GDM1 (cell line): ENCODE results near the gene CHD5.

Experiments
- DNase-seq: peaks from one replicate; lab custom pipeline; 2025; lab: John Stamatoyannopoulos, UW

The CHD5 gene

DNA sequence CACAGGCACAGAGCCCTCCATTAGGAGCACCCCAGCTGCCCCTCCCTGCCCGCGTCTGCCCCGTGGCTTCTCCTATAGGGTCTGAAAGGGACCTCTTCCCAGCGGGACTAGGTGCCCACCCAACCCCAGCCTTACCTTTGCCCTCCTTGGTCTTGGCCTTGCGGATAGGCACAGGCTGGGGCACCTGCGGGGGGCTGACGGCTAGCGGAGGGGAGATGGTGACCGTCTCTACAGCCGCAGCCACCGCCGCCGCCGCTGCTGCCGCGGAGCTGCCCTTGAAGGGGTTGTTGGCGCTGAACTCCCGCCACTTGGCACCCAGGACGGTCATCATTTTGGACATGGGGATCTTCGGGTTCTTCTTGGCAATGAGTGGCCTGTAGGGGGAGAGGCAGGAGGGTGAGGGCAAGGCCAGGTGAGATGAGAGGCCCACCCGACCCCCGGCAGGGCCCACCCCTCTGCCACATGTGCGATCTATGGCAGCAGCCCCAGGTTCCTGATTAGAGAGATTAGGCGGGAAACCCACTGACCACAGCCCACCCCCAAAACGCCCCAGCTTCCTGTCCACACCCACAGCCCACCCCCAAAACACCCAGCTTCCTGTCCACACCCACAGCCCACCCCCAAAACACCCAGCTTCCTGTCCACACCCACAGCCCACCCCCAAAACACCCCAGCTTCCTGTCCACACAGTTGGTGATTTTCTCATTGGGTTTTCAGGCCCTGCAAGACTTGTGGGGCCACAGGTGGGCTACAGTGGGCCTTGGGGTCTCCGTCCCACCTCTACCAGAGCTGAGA, 25.4 kb downstream of the CHD5 start:
- DNase-seq: no peak

DNA sequence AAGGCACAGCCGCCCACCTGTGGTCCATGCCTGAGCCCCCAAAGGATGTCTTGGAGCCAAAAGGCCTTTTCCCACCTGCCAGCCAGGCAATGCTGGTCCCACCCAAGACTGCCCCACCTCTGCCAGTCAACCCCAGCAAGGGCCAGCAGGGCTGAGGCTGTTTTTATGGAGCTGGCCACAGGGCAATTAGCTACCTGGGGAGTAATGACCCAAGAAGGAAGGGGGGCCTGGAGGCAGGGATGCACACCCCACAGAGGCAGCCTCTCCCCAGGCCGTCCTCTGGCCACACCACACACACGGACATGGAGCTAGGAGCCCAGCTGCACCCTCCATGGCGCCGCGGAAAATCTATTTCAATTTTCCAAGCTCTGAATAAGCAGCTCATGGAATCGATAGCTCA, 27.2 kb downstream of the CHD5 start:
- DNase-seq: no peak

DNA sequence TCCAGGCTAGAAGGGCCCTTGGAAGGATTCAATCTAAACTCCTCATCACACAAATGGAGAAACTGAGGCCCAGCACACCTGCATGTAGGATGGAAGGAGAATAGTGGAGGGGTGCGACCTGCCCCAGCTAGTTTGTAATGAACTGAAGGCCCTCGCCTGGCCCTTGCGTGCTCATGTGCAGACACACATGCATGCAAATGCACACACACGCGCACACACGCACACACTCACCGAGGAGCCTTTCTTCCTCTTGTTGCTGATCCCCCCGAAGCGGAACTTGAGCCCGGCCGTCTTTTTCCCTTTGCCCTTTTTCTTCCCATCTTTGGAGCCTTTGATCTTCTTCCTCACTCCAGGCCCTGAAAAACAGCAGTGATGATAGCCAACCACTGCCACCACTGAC, 27.9 kb downstream of the CHD5 start:
- no peak for DNase-seq

DNA sequence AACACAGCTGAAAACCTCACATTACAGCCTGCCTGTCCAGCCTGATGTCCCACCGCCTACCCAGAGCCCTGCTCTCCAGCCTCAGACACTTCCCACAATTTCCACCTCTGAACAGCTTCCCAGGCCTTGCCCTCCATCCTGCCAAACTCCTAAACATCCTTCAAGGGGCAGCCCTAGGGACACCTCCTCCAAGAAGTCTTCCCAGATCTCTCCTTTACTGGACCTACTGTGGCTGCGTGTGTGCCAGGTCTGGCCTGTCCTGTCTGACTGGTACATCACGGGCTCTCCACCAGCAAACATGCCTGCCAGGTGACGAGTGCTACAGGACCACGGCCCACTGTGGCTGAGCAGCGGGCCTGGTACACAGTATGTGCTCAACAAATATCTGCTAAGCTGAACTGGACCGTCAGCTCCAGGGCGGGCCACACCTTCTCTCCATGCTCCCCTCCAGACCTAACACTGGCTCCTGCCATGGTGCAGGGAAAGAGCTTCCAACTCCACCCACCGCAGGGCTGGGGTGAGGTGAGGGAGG, 28.8 kb downstream of the CHD5 start:
- no peak for DNase-seq

GRCh38 chr1:6150006-6150938, 29.8 kb downstream of the CHD5 start:
- DNase-seq: no peak

DNA sequence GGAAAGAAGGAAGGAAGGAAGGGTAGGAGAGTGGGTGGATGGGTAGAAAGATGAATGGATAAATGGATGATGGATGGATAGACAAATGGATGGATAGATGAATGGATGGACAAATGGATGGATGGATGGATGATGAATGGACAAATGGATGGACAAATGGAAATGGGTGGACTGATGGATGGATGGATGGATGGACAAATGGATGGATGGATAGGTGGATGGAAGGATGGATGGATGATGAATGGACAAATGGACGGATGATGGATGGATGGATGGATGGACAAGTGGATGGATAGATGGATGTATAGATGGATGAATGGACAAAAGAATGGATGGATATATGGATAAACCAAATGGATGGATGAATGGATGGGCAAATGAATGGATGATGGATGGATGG, 30.5 kb downstream of the CHD5 start:
- no peak for DNase-seq

DNA sequence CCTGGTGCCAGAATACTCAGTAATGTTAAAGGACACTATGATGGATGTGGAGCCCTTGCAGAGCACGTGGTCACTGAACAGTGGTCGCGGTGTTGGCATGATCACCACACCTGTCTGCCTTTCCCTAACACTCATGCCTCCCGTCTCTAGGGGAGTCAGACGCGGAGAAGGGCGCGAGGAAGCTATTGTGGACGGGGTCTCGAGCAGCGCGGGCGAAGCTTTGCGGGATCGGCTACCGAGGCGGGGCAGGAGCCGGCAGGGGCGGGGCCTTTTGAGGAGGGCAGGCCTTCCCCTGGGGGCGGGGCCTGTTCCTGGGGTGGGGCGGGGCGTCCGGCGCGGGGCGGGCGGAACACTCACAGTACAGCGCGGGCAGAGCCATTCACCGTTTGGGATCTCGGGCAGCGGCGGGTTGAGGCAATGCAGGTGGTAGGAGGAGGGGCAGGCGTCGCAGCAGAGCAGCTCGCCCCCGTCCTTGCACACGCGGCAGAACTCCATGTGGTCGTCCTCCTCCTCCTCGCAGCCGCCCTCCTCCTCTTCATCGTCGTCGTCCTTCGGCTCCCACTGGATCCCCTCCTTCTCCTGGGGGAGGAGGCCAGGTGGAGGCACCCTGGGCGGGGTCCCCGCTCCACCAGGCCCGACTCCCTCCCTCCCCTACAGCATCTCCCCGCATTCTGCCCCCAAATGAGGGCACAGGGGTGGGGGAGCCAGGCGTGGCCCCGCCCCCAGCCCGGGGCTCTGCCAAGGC, 31.5 kb downstream of the CHD5 start:
- no peak for DNase-seq

DNA sequence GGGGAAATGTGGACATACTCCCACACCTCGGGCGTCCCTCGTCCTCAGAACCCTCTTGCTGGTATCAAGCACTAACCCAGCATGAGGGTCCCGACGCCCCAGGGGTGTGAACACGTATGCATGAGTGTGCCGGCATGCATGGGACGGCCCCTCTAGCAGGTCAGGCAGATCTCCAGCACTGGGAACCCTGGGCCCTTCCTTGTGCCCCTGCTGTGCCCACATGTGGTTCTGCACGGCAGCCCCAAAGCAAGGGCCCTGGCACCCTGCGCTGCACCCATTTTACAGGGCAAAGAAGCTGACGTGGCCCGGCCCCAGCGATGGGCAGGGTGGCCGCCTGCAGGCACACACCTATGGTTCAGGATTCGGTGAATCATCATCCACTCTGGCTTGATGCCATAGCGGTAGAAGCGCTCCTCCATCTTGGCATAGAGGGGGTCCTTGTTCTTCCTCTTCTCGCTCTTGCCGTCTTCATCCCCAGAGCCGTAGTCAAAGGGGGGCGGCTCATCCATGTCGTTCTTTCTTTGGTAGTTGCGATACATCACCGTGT, 34.2 kb downstream of the CHD5 start:
- DNase-seq: no peak

- DNase-seq: no peak
These were observed 34.7 kb downstream of the CHD5 start for GRCh38 chr1:6145396-6145750.

DNA sequence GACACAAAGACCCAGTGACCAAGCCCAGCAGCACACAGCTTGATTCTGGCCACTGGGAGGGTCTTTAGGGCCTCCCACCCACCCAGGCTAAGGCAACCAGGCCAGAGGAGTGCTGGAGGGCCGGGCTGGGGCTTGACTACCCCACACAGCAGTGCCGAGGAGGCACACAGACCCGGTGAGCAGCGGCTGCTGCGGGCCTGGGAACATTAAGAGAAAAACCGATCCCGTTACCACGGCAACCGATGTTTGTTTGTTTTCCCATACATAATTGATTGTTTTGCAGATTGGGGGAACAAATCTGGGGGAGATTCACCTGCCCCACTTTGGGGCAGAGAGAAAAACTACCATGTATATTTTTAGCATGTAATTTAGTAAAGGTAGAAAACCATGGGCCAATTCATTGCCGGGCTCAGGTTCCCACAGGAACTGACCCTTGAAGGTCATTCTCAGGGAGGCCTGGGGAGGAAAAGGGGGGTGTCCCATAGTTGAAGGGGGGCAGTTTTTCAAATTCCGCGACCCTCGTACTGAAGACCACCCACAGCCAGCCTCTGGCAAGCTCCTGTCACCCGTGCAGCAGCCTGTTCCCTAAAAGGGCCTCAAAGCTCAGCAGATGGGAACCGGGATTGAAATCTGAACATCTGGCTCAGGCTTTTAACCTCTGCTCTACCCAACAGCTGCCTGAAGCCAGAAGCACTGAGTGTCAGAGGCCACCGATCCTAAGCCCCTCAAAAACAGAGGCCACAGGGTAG, 35.3 kb downstream of the CHD5 start:
- no peak for DNase-seq

- no peak for DNase-seq
These were observed 35.9 kb downstream of the CHD5 start for GRCh38 chr1:6144175-6144574.

DNA sequence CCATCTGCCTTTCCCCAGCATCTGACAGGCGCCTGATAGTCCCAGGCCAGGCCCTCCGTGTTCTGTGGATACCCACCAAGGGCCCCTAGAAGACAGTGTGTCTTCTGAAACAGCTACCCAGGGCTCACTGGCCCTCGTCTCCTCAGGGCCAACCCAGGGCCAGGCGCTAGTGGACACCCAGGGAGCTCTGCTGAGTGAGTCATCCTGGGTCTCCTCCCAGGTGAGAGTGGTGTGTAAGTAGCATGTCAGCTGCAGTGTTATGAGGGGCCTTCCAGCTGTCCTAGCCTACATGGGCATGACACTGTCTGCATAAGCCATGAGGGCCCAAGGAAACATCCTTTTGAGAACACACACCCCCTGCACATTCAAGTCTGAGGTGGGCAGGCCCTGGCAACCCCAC, 36.7 kb downstream of the CHD5 start:
- no peak for DNase-seq

DNA sequence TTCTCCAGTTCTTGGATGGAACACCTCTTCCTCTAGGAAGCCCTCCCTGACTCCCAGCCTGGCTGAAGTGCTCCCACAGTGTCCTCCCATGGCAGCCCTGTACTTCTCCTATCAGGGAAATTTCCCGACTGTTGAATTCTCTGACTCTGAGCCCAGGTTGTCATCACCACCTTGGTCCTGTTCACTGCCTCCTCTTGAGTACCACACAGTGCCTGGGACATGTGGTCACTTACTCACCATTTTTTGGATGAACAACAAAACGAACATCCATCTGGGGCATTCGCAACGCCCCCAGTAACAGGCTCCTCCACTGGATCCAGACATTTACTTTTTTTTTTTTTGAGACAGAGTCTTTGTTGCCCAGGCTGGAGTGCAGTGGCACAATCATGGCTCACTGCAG, 37.4 kb downstream of the CHD5 start:
- DNase-seq: no peak

- DNase-seq: no peak
These were observed 38.0 kb downstream of the CHD5 start for GRCh38 chr1:6142036-6142621.

GRCh38 chr1:6141592-6141991, 38.5 kb downstream of the CHD5 start:
- no peak for DNase-seq

- no peak for DNase-seq
These were observed 39.7 kb downstream of the CHD5 start for GRCh38 chr1:6140413-6140812.

DNA sequence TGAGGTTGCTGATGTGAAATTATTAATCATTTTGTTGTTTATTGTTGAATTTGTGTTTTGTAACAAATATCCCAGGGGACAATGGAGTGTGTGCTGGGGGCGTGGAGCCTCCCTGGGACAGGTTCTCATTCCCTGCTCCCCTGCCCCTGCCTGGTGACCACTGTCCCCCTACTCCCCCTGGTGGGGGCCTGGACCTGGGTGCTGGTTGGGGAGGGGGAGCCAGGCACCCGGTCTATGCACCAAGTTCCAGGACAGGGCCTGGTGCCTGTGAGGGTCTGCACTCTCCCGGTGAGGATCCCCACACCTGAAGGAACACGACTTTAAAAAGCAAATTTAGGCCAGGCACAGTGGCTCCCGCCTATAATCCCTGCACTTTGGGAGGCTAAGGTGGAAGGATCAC, 42.4 kb downstream of the CHD5 start:
- no peak for DNase-seq

DNA sequence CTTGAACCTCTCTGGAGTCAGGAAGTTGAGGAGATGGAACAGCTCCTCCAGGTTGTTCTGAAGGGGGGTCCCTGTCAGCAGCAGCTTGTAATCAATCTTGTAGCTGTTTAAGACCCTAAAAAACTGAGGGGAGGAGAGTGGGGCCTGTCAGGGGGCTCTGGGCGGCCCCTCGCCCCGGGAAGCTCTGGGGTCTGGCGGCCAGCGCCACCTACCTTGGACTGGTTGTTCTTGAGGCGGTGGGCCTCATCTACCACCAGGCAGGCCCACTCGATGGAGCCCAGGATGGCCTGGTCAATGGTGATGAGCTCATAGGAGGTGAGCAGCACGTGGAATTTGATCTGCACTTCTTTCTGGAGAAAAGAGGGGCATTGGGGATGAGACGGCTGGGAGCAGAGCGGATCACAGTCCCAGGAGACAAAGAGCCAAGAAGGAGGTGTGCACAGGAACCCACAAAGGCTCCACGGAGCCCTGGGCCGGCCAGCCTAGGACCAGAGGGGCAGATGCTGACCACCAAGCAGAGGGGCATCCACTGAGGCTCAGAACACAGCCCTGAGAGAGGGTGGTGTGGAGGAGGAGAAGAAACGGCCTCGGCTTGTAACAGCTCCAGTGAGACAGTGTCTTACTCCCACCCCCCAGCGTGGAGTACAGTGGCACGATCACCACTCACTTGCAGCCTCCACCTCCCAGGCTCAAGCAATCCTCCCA, 43.5 kb downstream of the CHD5 start:
- no peak for DNase-seq

GRCh38 chr1:6134741-6135510, 45.2 kb downstream of the CHD5 start:
- DNase-seq: no peak

- no peak for DNase-seq
These were observed 45.9 kb downstream of the CHD5 start for GRCh38 chr1:6134206-6134605.
